GM08714 (cell line): ENCODE data around the gene ABHD15.

Experiments used
- H3K4me3 ChIP-seq: fragments of 200-500 bp; sonication (Bioruptor generic); 2 replicates; pipeline ENCODE4 v1.5.1; 2014; ENCODE audit warnings: mild to moderate bottlenecking, low read length, inconsistent platforms
- ZNF274 ChIP-seq: IDR thresholded peaks from 2 replicates; pipeline ENCODE4 v1.6.1; 2012; ENCODE audit warnings: mild to moderate bottlenecking, low read depth, low read length

The ABHD15 gene

GRCh38 chr17:29571883-29572681, 5.2 kb upstream of the ABHD15 start:
- TF ChIP-seq ZNF274, result no peak
- H3K4me3 ChIP-seq, result no peak overlapping the region

- H3K4me3 ChIP-seq, result no peak overlapping the region
These were observed 4.6 kb upstream of the ABHD15 start for GRCh38 chr17:29571486-29571882.

GRCh38 chr17:29570521-29570920, 3.7 kb upstream of the ABHD15 start:
- no peak for TF ChIP-seq ZNF274
- no peak overlapping the region for H3K4me3 ChIP-seq

More at GRCh38 chr17:29571486-29571882, 4.6 kb upstream of the ABHD15 start:
- no peak for TF ChIP-seq ZNF274

- peak overlapping the region; percentile 55 for H3K4me3 ChIP-seq
- no peak for TF ChIP-seq ZNF274
These were observed 2.6 kb upstream of the ABHD15 start for GRCh38 chr17:29569245-29569950.

GRCh38 chr17:29568331-29569244, 1.8 kb upstream of the ABHD15 start, which contains the start of gene TP53I13:
TSS of gene TP53I13 (plus strand) at chr17:29568701. CDS start at chr17:29568759, 58 bp downstream.
- H3K4me3 ChIP-seq, result peak within 1 kb of the TSS; percentile 58
- TF ChIP-seq ZNF274, result no peak

- H3K4me3 ChIP-seq, result peak overlapping the region; percentile 58
- no peak for TF ChIP-seq ZNF274
These were observed 905 bp upstream of the ABHD15 start for GRCh38 chr17:29567554-29568330.

GRCh38 chr17:29567304-29567553, 392 bp upstream of the ABHD15 start:
- H3K4me3 ChIP-seq, result peak overlapping the region; percentile 58
- no peak for TF ChIP-seq ZNF274

GRCh38 chr17:29565643-29566472, 979 bp downstream of the ABHD15 start:
- TF ChIP-seq ZNF274, result no peak
- H3K4me3 ChIP-seq, result peak overlapping the region; percentile 58; the same call in 1 of the 2 replicates

GRCh38 chr17:29563816-29564215, 3.0 kb downstream of the ABHD15 start:
- H3K4me3 ChIP-seq, result no peak overlapping the region
- TF ChIP-seq ZNF274, result no peak

GRCh38 chr17:29562615-29563014, 4.2 kb downstream of the ABHD15 start:
- no peak overlapping the region for H3K4me3 ChIP-seq
- TF ChIP-seq ZNF274, result no peak

GRCh38 chr17:29561554-29562517, 5.0 kb downstream of the ABHD15 start:
- no peak for TF ChIP-seq ZNF274
- no peak overlapping the region for H3K4me3 ChIP-seq

- no peak for TF ChIP-seq ZNF274
- H3K4me3 ChIP-seq, result no peak overlapping the region
These were observed 6.5 kb downstream of the ABHD15 start for GRCh38 chr17:29560316-29560715.
